Astrocyte of the spinal cord (primary cell): ENCODE measurements around the gene SFMBT1.
A peak's percentile ranks its signal among the peaks of the same experiment; 100 is the strongest.

Source experiments
- DNase-seq: peaks from one replicate; pipeline ENCODE4 v3.0.0; 2011; ENCODE audit warnings: low read depth, low spot score
- H3K4me3 ChIP-seq: 2 replicates; pipeline ENCODE4 v1.5.1; 2011; ENCODE audit warnings: low read depth, mild to moderate bottlenecking, low read length, moderate library complexity
- in situ Hi-C: cut with HindIII; loops from 2 replicates; pipeline ENCODE4 v1.10.0; 2017; ENCODE audit warnings: low sequenced_read_pairs
- TF ChIP-seq, protein P1 (sequence below): IDR thresholded peaks from 2 replicates; pipeline ENCODE4 v1.5.1; 2012; ENCODE audit warnings: low read depth, mild to moderate bottlenecking, low read length, inconsistent platforms

SFMBT1 gene

DNA sequence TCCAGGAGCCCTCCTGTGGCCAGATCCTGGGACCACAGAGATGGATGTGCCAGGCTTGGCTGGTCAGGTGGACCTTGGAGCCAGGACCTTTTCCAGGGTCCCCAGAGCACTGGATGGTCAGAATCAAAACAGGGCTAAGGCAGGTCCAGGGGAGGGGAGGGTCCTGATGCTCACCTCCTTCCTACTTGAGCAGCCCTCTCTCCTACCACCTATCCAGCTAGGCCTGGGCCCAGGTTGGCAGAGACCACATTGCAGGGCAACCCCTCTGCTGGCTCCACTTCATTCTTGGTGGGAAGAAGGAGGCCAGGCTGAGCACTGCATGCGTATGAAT is 28.5 kb upstream of the SFMBT1 start:
- H3K4me3 ChIP-seq = no peak overlapping the region
- in situ Hi-C loops = no loop called here
- TF ChIP-seq, protein P1, sequence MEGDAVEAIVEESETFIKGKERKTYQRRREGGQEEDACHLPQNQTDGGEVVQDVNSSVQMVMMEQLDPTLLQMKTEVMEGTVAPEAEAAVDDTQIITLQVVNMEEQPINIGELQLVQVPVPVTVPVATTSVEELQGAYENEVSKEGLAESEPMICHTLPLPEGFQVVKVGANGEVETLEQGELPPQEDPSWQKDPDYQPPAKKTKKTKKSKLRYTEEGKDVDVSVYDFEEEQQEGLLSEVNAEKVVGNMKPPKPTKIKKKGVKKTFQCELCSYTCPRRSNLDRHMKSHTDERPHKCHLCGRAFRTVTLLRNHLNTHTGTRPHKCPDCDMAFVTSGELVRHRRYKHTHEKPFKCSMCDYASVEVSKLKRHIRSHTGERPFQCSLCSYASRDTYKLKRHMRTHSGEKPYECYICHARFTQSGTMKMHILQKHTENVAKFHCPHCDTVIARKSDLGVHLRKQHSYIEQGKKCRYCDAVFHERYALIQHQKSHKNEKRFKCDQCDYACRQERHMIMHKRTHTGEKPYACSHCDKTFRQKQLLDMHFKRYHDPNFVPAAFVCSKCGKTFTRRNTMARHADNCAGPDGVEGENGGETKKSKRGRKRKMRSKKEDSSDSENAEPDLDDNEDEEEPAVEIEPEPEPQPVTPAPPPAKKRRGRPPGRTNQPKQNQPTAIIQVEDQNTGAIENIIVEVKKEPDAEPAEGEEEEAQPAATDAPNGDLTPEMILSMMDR = no peak
- no peak for DNase-seq

DNA sequence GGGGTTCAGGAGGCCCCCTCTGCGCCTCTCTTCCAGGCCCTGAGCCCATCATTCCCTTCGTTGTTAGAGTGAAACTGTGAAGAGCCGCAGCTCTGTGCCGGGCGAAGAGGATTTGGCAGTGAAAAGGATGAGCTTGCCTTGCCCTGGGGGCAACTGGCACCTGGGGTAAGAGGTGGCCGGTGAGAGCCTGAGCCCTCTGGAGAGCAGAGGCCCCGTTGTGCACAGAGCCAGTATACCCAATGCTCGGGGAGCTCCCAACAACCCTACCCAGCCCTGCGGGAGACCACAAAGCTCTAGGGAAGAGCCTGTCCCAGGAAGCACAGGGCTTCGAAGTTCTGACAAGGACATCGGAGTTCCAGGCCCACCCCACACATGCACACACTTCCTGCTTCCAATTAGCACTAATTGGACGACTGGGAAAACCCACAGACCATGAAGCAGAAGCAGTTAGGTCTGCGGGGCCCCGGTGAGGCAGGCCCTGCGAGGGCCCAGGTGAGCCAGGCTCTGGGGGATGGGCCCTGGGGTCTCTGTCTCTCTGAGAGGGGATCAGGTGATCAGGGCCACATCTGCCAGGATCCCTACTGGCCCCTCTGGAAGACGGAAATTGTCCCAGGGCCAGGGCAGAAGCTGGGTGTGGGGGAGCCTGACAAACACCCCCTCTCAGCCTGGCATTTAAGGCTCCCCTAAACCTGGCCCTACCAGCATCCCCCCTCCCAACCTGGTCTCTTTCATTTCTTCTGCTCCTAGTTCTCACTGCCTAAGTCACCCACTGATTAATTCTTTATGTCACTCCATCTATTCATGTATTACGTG is 27.9 kb upstream of the SFMBT1 start:
- in situ Hi-C loops = no loop called here
- TF ChIP-seq, protein P1 = no peak
- DNase-seq = no peak

DNA sequence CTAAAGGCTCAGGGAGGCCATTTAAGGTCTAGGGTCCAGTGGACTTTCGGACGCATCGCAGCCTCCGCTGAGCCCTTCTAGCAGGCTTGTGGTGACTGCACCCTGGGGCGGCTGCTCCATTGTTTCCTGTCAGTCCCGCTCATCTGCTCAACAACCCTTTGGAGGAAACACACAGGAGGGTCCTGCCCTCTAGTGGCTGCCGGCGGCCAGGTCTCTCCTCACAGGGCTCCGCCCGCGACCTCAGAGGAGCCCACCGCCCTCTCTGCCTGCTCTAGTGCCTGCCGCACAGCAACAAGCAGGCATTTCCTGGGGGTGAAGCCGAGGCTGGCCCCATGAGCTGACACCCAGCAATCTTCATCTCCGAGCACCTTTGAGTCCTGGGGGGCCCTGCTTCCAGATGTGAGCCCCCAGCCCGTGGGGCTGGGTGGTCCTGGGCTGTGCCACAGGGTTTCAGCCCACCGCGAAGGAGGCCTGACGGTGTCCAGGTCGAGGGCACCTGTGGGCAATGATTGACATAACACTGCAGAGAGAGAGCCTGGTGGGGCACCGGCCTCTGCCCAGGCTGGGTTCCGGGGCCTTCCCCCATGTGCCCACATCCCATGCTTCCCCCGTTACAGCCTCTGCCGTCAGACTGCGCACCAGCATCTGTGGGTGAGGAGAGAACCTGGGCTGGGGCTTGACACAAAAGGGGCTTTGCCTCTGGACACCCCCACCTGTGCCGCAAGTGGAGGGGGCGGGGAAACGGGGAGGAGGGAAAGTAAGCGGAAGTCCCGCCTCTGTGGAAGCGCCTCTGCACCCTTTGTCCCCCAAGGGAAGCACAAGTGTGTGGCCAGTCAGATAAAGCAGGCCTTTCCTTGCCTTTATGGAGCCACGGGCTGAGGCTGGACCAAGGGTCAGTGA is 27.0 kb upstream of the SFMBT1 start:
- peak overlapping the region; percentile 42 for H3K4me3 ChIP-seq
- TF ChIP-seq, protein P1 = peak; percentile 95
- in situ Hi-C loops = no loop called here
- DNase-seq = peak; percentile 65

More for the DNA sequence above, 27.9 kb upstream of the SFMBT1 start:
- no peak overlapping the region for H3K4me3 ChIP-seq

DNA sequence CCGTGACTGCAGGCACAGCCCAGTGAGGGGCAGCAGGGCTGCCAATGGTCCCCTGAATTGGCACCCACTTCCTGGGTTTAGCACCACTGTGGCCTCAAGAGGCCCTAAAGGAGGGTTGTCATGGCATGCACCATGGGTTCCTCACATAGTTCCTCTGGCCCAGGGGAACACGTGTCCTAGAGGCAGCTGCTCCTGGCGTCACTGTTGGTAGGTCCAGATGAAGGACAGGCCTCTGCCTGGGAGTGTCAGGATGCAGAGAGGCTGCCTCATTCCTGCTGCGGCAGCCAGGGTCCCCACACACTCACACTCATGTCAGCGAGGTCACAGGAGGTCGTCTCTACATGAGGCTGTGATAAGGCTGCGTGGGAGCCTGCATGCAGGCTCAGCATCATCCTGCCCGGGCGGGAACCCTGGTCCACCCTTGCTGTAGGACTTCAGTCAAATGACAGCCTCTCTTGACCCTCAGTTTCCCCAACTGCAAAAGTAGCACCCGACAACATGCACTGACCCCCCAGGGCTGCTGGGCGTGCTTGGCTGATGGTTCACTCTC is 26.1 kb upstream of the SFMBT1 start:
- H3K4me3 ChIP-seq = no peak overlapping the region
- no peak for DNase-seq
- in situ Hi-C loops = no loop called here
- TF ChIP-seq, protein P1 = no peak

DNA sequence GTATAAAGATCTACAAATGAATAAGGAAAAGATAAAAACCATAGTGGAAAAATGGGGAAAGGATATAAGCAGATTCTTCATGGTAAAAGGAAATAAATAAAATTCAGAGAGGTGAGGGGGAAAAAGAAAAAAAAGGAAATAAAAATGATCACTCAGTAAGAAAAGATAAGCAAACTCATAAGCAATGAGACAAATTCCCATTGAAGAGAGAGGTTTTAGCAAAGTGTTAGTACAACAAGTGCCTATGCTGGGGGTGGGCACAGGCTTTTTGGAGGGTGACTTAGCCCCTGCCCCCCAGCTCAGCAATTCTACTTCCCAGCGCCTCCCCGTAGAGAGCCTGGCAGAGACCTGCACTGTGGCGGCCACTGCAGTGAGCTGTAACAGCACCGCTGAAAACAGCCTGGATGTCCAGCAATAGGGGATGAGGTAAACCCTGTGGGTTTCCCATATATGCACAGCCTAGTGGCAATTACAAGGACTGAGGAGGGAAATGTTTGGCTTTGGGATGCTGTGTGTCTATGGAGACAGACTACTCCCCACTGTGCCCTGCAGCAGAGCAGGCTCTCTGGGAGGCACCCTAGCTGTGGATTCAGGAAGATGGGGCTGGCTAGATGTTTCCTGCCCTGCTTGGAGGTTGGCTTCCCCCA is 23.7 kb upstream of the SFMBT1 start:
- in situ Hi-C loops = no loop called here
- TF ChIP-seq, protein P1 = peak; percentile 14
- H3K4me3 ChIP-seq = no peak overlapping the region
- peak; percentile 20 for DNase-seq

DNA sequence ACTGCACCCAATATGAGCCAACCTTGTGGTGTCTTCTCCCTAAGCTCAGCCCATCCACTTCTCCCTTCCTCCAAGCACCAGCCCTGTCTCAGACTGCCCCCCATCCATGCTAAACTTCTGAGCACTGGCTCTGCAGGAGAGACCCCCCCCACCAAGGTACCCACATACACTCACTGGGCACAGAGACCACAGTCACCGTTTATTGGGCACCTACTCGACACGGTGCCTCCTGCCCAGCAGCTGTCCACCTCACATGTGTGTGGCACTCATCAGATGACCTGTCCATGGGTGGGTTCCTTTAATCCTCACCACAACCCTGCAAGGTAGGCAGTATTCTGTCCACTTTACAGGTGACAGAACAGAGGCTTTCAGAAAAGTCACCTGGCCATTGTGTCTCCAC is 22.3 kb upstream of the SFMBT1 start:
- H3K4me3 ChIP-seq = no peak overlapping the region
- DNase-seq = no peak
- TF ChIP-seq, protein P1 = no peak
- in situ Hi-C loops = no loop called here
